Mucosa of stomach (tissue), 1 donor: ENCODE data around the gene STK40.

Experiments
- H3K27me3 ChIP-seq: one replicate; pipeline ENCODE4 v1.7.0; 2013; ENCODE audit warnings: mild to moderate bottlenecking, low read length; ENCODE audit not compliant: control insufficient read depth, insufficient read depth
- H3K36me3 ChIP-seq: one replicate; pipeline ENCODE4 v1.7.0; 2013; ENCODE audit warnings: low read length; ENCODE audit not compliant: control insufficient read depth, insufficient read depth
- H3K4me1 ChIP-seq: one replicate; pipeline ENCODE4 v1.7.0; 2013; ENCODE audit warnings: mild to moderate bottlenecking, low read length; ENCODE audit not compliant: control insufficient read depth, insufficient read depth
- H3K4me3 ChIP-seq: one replicate; pipeline ENCODE4 v1.7.0; 2013; ENCODE audit warnings: low read length
- H3K9ac ChIP-seq: one replicate; pipeline ENCODE4 v1.7.0; 2013; ENCODE audit warnings: mild to moderate bottlenecking, low read length, moderate library complexity
- H3K9me3 ChIP-seq: one replicate; pipeline ENCODE4 v1.7.0; 2013; ENCODE audit warnings: mild to moderate bottlenecking, low read length, moderate library complexity; ENCODE audit not compliant: control insufficient read depth
- donor health status: Pancreatic carcinoma.

STK40 gene

DNA sequence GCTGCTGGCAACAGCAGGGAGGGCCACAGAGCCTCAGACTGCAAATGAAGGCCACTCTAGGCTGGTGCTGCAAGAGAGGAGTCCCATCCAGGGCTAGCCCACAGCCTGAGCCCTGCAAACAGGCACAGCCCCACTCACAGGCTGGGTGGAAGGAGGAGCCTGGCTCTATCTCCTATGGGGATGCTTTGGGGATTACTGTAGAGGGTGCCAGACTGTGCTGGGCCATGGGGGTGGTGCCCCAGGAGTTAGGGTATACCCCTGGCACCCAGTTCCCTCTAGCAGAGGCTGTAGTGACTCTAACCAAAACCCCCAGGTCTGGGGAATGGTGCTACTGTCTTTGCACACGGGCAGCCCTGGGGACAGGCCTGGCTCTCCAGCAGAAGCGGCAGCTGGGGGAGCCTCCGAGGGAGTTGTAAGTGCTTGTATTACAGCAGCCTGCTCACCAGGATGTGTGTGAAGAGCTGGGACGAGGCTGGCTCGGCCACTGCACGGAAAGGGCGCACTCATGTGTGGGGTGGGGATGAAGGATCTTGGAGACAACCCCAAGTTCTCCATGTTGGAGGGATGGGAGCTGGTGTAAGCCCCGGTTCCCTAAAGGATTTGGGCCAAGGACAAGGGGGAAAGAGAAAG, 38.9 kb downstream of the STK40 start:
- Histone ChIP-seq H3K4me3 (no peak overlapping the region), H3K9me3 (no peaks in the 10 kb centered on the region), H3K4me1 (peaks cover 6% of the 10 kb centered on the region), H3K9ac (no peak overlapping the region), H3K36me3 (peaks cover 11% of the 10 kb centered on the region), H3K27me3 (no peaks in the 10 kb centered on the region)

DNA sequence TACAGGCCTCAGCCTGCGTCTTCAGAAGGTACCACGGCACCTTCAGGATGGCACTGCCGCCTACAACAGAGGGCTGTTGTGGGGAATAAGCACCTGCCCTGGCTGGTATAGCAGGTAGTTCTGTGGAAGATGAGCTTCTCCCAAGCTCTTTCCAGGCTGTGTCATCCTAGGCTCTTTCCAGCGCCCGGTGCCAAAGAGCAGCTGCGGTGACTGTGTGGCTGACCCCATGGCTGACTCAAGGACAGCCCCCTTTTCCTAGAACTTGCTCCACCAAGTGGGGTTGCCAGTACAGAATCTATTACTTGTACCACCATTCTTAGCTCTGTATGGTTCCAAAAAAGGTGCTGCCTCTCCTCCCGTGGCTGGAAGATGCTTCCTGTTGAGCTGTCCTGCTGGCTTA, 40.4 kb downstream of the STK40 start:
- Histone ChIP-seq H3K9ac (no peak overlapping the region), H3K36me3 (peaks cover 11% of the 10 kb centered on the region), H3K9me3 (no peaks in the 10 kb centered on the region), H3K27me3 (no peaks in the 10 kb centered on the region), H3K4me3 (no peak overlapping the region), H3K4me1 (no peaks in the 10 kb centered on the region)

DNA sequence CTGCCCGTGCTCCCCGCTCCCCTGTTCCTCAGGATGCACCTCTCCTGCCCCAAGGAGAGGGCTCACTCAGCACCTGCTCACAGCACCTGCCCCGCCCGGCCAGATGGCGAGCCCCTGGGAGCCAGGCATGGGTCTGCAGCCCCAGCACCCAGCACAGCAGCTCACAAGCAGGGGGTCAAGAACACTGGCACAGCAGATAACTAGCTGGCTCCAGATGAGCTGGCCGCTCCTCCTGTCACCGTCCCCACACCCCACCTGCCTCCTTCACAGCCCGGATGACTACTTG, 41.4 kb downstream of the STK40 start:
- H3K4me1 ChIP-seq = no peaks in the 10 kb centered on the region
- peaks cover 11% of the 10 kb centered on the region for H3K36me3 ChIP-seq
- H3K9ac ChIP-seq = no peak overlapping the region
- H3K4me3 ChIP-seq = no peak overlapping the region
- no peaks in the 10 kb centered on the region for H3K27me3 ChIP-seq
- H3K9me3 ChIP-seq = no peaks in the 10 kb centered on the region

DNA sequence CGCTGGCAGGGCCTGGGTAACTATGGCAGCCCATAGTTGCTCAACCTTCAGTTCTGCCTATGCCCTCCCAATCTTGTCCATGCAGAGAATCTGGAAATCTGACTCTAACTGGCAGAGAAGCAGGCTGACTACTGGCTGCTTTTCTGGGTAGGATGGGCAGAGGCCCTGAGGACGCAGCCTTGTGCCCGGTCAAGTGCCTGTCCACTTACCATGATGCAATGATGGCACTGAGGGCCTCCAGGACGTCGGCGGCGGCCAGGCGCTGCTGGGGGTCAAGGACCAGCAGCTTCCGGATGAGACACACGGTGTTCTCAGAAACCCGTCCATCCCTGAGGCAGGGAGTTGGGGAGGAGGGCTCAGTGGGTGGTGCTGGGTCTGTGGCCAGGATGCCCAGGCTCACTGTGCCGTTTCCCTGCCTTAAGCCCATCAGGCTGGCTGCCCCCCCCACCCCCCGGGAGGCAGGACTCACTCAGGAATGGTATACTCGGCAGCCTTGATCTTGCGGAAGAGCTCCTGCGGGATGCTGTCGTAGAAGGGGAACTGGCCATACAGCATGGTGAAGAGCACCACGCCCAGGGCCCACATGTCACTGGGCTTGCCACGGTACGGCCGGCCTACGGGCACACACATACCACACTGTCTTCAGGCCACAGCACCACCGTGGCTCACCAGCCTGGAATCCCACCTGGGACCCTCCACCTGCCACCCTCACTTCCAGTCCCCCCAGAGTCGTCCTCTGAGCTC, 41.9 kb downstream of the STK40 start:
- H3K9ac ChIP-seq = no peak overlapping the region
- H3K27me3 ChIP-seq = no peaks in the 10 kb centered on the region
- H3K36me3 ChIP-seq = peaks cover 11% of the 10 kb centered on the region
- H3K9me3 ChIP-seq = no peaks in the 10 kb centered on the region
- no peaks in the 10 kb centered on the region for H3K4me1 ChIP-seq
- H3K4me3 ChIP-seq = no peak overlapping the region

DNA sequence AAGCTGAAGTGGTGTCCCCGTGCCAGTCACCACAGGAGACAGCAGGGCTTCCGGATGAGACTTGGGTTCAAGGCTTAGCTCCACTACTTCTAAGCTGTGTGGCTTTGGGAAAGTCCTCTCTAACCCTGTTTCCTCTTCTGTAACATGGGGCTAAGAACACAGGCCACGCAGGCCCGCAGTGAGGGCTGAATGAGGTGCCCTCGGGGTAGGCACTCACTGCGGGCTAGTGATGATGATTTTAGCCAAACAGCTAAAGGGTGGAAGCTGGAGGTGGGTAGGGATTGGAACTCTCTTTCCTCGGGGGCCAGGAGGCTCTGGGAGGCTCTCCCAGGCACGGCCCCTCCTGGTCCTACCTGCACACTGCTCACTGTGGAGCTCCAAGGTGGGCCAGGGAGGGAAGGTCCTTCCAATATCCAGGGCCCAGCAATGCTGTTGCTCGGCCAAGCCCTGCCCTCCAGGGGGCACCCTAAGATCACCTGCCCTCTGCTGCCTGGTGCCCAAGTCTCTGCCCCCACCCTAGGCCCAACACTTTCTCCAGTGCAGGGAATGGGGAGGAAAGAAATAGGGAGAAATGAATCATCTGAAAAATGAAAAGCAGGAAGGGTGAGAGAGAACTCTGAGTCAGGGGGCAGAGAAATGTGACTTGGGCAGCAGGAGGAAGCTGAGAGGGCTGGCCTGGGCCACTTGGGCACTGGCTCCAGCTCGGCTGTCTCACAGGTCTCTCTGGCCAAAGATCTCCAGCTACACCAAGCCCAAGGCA, 43.1 kb downstream of the STK40 start:
- H3K9ac ChIP-seq = no peak overlapping the region
- H3K9me3 ChIP-seq = no peaks in the 10 kb centered on the region
- peaks cover 4% of the 10 kb centered on the region for H3K36me3 ChIP-seq
- no peaks in the 10 kb centered on the region for H3K4me1 ChIP-seq
- H3K27me3 ChIP-seq = no peaks in the 10 kb centered on the region
- no peak overlapping the region for H3K4me3 ChIP-seq

DNA sequence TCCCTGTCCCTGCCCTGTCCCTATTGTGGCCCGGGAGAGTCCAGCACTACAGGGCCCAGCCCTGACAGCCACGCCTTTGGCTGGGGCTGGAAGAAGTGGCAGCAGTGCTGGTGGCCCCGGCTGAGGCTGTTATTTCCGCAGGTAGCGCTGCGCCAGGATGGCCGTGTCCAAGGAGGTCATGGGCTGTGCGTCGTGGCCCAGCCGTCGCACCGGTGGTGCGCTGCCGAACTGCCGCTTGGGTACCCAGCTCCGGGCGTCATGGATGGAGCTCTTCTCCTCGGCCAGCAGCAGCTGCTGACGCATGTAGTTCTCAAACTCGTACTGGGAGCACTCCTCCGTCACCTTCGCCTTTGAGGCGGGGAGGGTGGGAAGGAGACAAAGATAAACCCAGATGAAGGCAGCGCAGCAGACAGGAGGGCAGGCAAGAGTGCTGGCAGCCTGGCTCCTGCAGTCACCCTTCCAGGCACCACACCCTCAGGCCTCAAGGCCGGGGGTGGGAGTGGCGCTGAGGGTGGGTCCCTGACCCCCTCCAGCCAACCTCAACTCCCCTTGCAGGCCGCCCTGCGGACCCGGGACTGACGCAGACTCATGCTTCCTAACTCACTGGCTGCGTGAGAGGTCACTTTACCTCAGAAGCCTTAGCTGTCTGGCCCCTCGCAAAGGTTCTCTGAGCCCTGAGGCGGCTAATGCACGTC, 44.0 kb downstream of the STK40 start:
- Histone ChIP-seq H3K36me3 (peaks cover 4% of the 10 kb centered on the region), H3K4me1 (no peaks in the 10 kb centered on the region), H3K4me3 (no peak overlapping the region), H3K27me3 (no peaks in the 10 kb centered on the region), H3K9ac (no peak overlapping the region), H3K9me3 (no peaks in the 10 kb centered on the region)

DNA sequence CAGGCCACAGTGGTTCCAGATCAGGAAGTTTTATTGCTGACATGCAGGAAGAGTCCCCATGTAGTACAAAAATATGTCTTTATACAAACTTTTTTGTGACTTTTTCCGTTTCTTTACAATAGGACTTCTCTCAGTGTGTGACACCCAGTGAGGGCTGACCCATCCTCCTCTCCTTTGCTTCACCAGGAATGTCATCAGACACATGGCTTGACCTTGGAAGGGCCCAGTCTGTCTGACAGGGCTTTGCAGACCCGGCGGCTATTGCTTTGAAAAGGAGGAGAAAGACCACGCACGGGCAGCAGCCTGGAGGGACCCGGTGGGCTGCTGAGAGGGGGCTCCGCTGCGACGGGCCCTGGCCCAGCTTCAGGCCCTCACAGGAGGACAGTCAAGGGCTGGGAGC, 46.1 kb downstream of the STK40 start:
- Histone ChIP-seq H3K27me3 (no peaks in the 10 kb centered on the region), H3K4me3 (no peak overlapping the region), H3K4me1 (no peaks in the 10 kb centered on the region), H3K36me3 (no peaks in the 10 kb centered on the region), H3K9ac (no peak overlapping the region), H3K9me3 (no peaks in the 10 kb centered on the region)

DNA sequence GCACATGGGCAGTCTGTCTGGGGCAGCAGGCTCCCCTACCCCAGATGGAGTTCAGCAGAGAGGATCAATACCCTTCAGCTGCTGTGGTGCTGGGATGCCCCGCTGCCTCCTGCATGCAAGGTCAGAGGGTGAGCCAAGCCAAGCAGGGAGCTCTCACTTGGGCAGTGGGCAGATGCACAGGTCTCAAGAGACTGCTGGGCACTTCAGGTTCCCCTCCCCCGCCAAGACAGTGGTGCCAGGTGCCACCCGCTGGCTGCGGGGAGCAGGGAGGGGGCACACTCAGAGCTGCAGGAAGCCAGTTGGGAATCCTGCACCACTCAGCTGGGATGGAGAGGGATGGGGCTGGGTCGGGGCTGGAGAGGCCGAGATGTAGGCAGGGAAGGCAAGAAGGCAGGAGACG, 46.5 kb downstream of the STK40 start:
- Histone ChIP-seq H3K9me3 (no peaks in the 10 kb centered on the region), H3K36me3 (no peaks in the 10 kb centered on the region), H3K4me1 (no peaks in the 10 kb centered on the region), H3K27me3 (no peaks in the 10 kb centered on the region), H3K9ac (no peak overlapping the region), H3K4me3 (no peak overlapping the region)

DNA sequence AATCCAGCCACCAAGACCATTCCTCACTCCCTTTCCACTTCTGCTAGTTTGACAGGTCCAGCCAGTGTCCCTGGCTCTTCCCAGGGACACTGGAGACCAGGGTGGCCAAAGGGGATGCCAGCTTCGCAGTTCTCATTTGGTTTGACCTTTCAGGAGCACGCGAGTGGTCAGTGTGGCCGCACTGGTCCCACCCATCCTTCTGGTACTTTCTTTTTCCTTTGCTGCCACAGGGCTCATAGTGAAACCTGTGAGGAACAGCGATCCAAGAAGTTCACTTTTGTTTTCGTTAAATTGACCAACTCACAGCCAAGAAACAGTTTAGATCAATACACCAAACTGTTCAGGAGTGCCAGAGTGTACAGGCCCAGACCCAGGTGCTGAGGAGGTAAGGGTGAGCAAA, 47.9 kb downstream of the STK40 start:
- H3K27me3 ChIP-seq = no peaks in the 10 kb centered on the region
- no peak overlapping the region for H3K9ac ChIP-seq
- H3K4me1 ChIP-seq = no peaks in the 10 kb centered on the region
- no peaks in the 10 kb centered on the region for H3K9me3 ChIP-seq
- no peaks in the 10 kb centered on the region for H3K36me3 ChIP-seq
- no peak overlapping the region for H3K4me3 ChIP-seq

DNA sequence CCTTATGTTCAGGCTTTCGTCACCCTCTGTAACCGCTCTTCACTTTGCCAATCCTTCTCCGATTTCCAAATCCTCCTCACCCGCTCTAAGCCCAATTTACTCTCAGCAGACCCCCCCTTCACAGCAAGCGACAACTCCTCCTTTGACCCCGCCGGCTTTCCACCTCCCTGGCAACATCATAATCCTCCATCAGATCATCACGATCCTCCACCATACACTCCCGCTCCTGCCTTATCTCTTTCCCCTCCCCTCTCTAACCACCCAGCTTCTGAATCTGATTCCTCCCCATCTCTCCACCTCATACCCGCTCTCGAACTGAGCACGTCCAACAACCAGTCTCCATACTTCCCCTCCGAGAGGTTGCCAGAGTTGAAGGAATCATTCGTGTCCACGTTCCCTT, 54.8 kb downstream of the STK40 start:
- Histone ChIP-seq H3K4me3 (no peak overlapping the region), H3K27me3 (no peaks in the 10 kb centered on the region), H3K4me1 (no peaks in the 10 kb centered on the region), H3K9ac (no peak overlapping the region), H3K9me3 (no peaks in the 10 kb centered on the region), H3K36me3 (no peaks in the 10 kb centered on the region)

DNA sequence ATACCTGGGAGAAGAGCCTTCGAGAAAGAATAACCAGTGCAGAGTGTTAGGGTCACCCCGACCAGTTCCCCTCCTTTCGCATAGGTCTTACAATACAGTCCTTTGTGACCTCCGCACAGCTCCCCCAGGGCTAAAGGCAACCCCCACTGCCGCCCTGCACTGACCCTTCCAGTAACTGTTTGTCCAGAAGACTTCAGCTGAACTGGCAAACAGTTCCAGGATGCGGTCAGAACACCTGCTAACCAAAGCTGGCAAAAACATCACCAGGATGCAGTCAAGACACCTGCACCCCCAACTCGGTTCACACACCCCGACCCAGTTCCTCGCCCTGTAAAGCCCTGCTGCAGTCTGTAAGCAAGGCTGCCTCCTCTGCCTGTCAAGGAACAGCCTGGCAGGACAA, 55.9 kb downstream of the STK40 start:
- Histone ChIP-seq H3K4me1 (no peaks in the 10 kb centered on the region), H3K9me3 (no peaks in the 10 kb centered on the region), H3K36me3 (no peaks in the 10 kb centered on the region), H3K4me3 (no peak overlapping the region), H3K9ac (no peak overlapping the region), H3K27me3 (no peaks in the 10 kb centered on the region)

DNA sequence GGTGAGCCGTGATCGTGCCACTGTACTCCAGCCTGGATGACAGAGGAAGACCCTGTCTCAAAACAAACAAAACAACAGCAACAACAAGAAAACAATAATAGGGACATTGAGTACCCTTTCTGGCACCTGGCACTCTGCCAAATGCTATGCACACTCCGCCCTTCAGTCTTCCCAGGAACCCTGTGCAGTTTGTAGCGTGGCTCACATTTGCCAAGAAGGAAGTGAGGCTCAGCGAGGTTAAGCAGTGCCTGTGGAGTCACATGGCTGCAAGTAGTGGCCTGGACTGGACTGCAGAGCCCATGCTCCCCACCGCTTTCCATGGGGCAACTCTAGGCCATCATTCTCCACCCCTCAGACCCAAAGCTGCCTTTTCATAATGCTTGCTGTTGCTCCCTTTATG, 57.0 kb downstream of the STK40 start:
- Histone ChIP-seq H3K4me3 (no peak overlapping the region), H3K36me3 (no peaks in the 10 kb centered on the region), H3K4me1 (peaks cover 8% of the 10 kb centered on the region), H3K9me3 (no peaks in the 10 kb centered on the region), H3K9ac (no peak overlapping the region), H3K27me3 (no peaks in the 10 kb centered on the region)
